Right lung (tissue), 5 donors: ENCODE data around the gene KRT9. TPM values are rescaled to one million over a fixed set of nuclear protein-coding genes. Genes with fewer than 3 reads are reported as not detected.
"Not testable (repeated sequence)": the region's sequence is repeated elsewhere in the genome, so short reads cannot be mapped to it uniquely, and the experiment has no call there.

Experiments
- DNase-seq, 2 donors: peaks; one replicate each; pipeline ENCODE4 v3.0.0-alpha.2; 2013
- polyA plus RNA-seq, 5 donors: library from polyadenylated mRNA; unstranded; fragments of 120-200 nt; gene quantifications; one replicate each; pipeline versions ENCODE4 v1.2.1 to v1.2.3, GENCODE V29; 2013; ENCODE audit warnings: inconsistent platforms in 1 of 5, low replicate concordance in 1 of 5; ENCODE audit not compliant: insufficient read length in 5 of 5, insufficient read depth in 1 of 5

KRT9 gene
- polyA plus RNA-seq, 5 donors, result not detected

- no peak for DNase-seq
Measured at GRCh38 chr17:41580244-41580575, 8.4 kb upstream of the KRT9 start.

GRCh38 chr17:41579484-41580243, 7.8 kb upstream of the KRT9 start:
- DNase-seq, result peak; percentile 56 to 75

GRCh38 chr17:41578971-41579370, 7.1 kb upstream of the KRT9 start:
- no peak for DNase-seq

DNA sequence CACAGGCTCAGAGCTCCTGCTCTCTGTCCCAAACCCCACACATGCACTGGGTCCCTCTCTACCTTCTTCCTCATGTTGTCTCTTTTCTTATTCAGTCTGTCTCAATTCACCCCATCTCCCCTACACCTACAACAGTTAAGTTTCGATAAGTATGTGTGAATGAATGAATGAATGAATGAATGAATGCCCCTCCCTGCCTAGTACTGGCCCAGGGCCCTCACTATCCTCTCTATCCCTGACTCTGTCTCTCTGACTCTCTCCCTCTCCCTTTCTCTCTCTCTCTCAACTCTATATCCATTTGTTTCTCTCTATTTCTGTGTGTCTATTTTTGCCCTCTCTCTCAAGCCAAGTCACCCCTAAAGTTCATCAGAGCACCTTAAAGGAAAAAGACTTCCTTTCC, 6.7 kb upstream of the KRT9 start:
- DNase-seq, result no peak

GRCh38 chr17:41576740-41577139, 4.9 kb upstream of the KRT9 start:
- not testable (repeated sequence) for DNase-seq

DNA sequence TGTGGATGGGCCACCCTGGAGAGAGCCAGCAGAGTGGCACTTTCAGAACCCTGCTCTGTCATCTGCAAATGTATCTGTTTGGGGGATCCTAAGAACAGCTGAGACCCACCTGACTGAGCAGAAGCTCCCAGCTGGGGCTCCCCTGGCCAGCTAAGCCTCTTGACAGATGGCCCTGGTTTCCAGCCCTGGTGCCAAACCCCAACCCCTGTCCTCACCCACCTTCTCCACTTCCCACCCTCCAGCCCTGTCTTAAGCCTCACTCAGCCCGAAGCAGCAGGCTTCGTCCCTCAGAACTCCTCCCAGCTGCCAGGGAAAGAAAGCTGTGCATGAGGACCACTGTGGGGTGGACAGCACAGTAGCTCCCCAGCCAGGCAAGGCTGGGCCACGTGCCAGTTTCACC, 3.5 kb upstream of the KRT9 start:
- DNase-seq, result no peak

- DNase-seq, result no peak
Measured at GRCh38 chr17:41567317-41567716, 4.5 kb downstream of the KRT9 start.

DNA sequence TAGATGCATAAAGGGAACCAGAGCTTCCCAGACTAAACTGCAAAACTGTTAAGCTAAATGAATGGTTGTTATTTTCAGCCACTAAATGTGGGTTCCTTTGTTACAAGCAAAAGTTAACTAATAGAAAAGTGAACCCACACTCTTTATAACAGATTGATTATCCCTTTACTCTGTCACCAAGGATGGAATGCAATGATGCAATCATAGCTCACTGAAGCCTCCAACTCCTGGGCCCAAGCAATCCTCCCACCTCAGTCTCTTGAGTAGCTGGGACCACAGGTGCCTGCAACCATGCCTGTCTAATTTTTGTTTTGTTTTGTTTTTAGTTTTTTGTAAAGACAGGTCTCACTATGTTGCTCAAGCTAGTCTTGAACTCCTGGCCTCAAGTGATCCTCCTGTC, 6.5 kb downstream of the KRT9 start:
- DNase-seq, result no peak

GRCh38 chr17:41563607-41564170, 8.2 kb downstream of the KRT9 start:
- no peak for DNase-seq

DNA sequence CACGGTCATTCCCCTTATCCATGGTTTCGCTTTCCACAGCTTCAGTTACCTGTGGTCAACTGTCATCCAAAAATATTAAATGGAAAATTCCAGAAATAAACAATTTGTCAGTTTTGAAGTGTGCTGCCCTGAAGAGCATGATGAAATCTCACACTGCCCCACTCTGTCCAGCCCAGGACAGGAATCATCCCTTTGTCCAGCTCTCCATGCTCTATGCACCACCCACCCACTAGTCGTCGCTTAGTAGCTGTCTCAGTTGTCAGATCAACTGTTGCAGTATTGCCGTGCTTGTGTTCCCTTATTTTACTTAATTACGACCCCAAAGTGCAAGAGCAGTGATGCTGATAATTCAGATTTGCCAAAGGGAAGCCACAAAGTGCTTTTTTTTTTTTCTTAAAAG, 10.3 kb downstream of the KRT9 start:
- DNase-seq, result no peak

- no peak for DNase-seq
Measured at GRCh38 chr17:41559548-41559947, 12.3 kb downstream of the KRT9 start.

DNA sequence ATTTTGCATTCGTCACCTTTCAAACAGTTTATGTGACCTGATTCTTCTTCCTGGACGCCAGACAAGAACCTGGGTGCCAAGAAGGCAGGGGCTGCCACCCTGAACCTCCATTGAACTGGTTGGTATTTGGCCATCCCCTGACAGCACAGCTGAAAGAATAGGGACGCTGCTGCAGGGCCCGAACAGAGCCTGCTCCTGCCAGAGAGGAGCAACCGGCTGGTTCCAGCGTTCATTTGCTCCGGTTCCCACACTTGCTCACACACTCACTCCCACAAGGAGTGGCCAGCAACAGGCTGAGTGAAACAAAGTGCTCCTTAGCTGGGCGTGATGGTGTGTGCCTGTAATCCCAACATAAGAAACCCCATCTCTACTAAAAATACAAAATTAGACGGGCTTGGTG, 14.9 kb downstream of the KRT9 start:
- DNase-seq, result no peak

- no peak for DNase-seq
Measured at GRCh38 chr17:41556306-41556705, 15.6 kb downstream of the KRT9 start.

GRCh38 chr17:41555105-41555887, 16.6 kb downstream of the KRT9 start:
- no peak for DNase-seq

GRCh38 chr17:41553987-41554680, 17.7 kb downstream of the KRT9 start:
- DNase-seq, result no peak

DNA sequence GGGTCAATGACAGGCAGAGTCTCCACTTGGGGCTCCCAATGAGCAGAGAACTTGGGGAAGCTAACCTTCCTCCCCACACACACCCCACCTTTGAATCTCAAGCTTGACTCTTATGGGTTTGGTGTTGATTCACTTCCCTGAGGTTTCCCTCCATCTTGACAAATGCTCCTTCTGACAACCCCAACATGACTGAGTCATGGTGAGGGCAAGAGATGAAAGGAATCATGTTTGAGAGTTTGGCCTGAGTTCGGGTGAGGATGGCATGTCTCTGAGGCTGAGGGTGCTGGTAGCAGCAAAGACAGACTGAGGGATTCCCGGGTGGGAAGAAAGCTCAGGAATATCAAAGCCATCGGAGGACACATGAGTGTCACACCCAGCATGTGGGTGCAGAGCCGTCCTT, 18.7 kb downstream of the KRT9 start:
- DNase-seq, result no peak

- no peak for DNase-seq
Measured at GRCh38 chr17:41552455-41552854, 19.4 kb downstream of the KRT9 start.

GRCh38 chr17:41551365-41551764, 20.5 kb downstream of the KRT9 start:
- no peak for DNase-seq

- no peak for DNase-seq
Measured at GRCh38 chr17:41549596-41550039, 22.2 kb downstream of the KRT9 start.

DNA sequence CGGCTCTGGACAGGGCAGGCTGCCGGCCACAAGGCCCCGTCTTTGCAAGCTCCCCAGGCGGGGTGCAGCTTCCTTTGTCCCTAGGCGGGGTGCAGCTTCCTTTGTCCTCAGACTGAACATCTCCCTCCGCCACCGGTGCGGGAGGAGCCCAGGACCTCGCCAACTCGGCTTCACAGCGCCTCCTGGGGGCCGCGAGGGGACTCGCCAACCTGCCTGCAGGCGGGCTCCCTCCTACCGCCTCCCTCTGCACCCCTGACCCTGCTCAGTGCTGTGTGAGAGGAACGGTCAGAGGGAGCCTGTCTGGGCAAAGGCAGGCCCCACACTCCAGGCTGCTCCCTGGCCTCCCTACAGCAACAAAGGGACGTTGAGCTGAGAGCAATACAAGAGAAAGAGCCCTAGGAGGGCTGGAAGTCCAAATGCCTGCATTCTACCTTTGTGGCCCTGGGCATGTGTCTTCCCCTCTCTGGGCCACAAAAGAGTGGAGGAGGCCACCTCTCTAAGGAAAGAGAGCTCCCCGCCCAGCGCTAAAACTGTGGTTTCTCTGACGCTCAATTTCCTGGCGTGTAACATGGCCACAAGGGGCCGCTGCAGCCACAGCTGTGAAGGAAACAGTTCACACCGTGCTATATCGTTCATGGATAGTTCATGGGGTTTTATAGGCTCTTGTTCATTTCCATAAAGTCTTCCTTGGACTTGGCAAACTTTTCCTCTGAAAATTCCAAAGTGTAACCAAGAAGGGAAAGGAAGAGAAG, 22.8 kb downstream of the KRT9 start:
- peak; percentile 59 to 74 for DNase-seq
